Lung (tissue), 12 donors: ENCODE results near the gene LNX1. TPM values are rescaled to one million over a fixed set of nuclear protein-coding genes. Genes with fewer than 3 reads are reported as not detected.
A peak's percentile ranks its signal among the peaks of the same experiment; 100 is the strongest.
"Not testable (repeated sequence)": the region's sequence is repeated elsewhere in the genome, so short reads cannot be mapped to it uniquely, and the experiment has no call there.

Source experiments
- ATAC-seq: fragments of 200-7000 bp; cut with Tn5 transposase; one replicate; pipeline ENCODE4 v1.9.1; 2020; ENCODE audit warnings: moderate number of reproducible peaks; ENCODE audit not compliant: insufficient read depth, low FRiP score
- DNase-seq, 3 donors: peaks; one replicate each; pipeline ENCODE4 v3.0.0-alpha.2; 2013 to 2017
- H3K27ac ChIP-seq, 2 donors: one replicate each; pipeline ENCODE4 v1.5.1; 2013; ENCODE audit warnings: mild to moderate bottlenecking in 2 of 2, moderate library complexity in 2 of 2, control low read depth in 1 of 2, inconsistent platforms in 1 of 2, low read depth in 1 of 2, low read length in 1 of 2
- H3K27me3 ChIP-seq, 3 donors: one replicate each; pipeline ENCODE4 v1.5.1; 2013; ENCODE audit warnings: low read length in 2 of 3; ENCODE audit not compliant: control insufficient read depth in 3 of 3, insufficient read depth in 3 of 3
- H3K36me3 ChIP-seq, 4 donors: one replicate each; pipeline ENCODE4 v1.5.1; 2013; ENCODE audit warnings: low read length in 4 of 4, mild to moderate bottlenecking in 1 of 4, moderate library complexity in 1 of 4; ENCODE audit not compliant: control insufficient read depth in 4 of 4, insufficient read depth in 4 of 4
- H3K4me1 ChIP-seq, 5 donors: one replicate each; pipeline ENCODE4 v1.5.1; 2013; ENCODE audit warnings: low read length in 5 of 5, mild to moderate bottlenecking in 2 of 5, moderate library complexity in 1 of 5; ENCODE audit not compliant: control insufficient read depth in 5 of 5, insufficient read depth in 5 of 5
- H3K4me3 ChIP-seq: one replicate; pipeline ENCODE4 v1.5.1; 2013; ENCODE audit warnings: mild to moderate bottlenecking, control low read depth, moderate library complexity
- H3K9ac ChIP-seq, 2 donors: one replicate each; pipeline ENCODE4 v1.5.1; 2013; ENCODE audit warnings: low read length in 2 of 2, control low read depth in 1 of 2; ENCODE audit not compliant: insufficient read depth in 1 of 2
- H3K9me3 ChIP-seq, 4 donors: one replicate each; pipeline ENCODE4 v1.5.1; 2013; ENCODE audit warnings: low read length in 3 of 4, mild to moderate bottlenecking in 1 of 4, moderate library complexity in 1 of 4; ENCODE audit not compliant: control insufficient read depth in 4 of 4, insufficient read depth in 3 of 4
- WGBS, 2 donors: extraction: QIAGEN DNeasy Blood & Tissue Kit; methylation state at CpG; one replicate each; pipeline ENCODE4 v1.1.7; 2013; 5-methylcytosine and 5-hydroxymethylcytosine counted together
- polyA plus RNA-seq, 2 donors: library from polyadenylated mRNA; stranded (reverse); fragments of 200-250 nt; gene quantifications; one replicate each; pipeline ENCODE4 v1.2.1, GENCODE V29; 2013
- total RNA-seq, 2 donors: library from RNA; depleted of rRNA in 1 of 2; stranded (reverse); fragments of >200 nt in 1 of 2; gene quantifications; one replicate each; pipeline ENCODE4 v1.2.1, GENCODE V29; 2014 to 2021
- TF ChIP-seq, protein P1 (sequence below): IDR thresholded peaks from 2 replicates; pipeline ENCODE4 v1.5.1; 2012; ENCODE audit warnings: mild to moderate bottlenecking; ENCODE audit errors: control extremely low read depth, extremely low read depth
- donor health status: control.
- donor health status: control.
- donor health status: Bipolar disorder and iron deficiency.
- donor health status: healthy.
- donor health status: DM: yes; HTN: yes; CAD: no.

LNX1 gene
- total and polyA plus RNA-seq, 4 donors: 1.4 to 5.2 (median 3.2) TPM

DNA sequence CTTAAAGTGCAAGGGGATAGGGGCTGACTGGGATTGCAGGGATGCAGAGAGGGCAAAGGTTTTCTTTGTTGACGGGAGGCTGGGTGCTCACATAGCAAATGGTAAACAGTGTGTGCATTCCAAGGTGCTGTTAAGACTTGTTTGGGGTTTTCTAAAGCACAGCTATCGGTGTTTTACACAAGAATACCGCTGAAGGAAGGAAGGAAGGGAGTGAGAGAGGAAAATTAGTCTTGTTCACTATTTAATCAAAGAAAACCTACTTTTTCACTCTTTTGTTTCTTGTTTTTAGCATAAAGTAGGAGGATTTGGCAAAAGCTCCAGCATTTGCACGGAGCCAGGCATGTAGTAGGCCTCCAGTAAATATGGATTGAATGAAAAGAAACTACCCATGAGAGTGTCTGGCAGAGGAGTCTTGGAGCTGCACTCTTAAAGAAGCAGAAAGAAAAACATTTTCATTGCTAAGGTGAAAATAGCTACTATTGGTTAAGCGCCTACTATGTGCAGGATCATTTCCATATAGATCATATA is 114.2 kb downstream of the LNX1 start:
- Histone ChIP-seq H3K27me3 (peaks cover 0 to 4% (median 0%) of the 10 kb centered on the region in 3 donors), H3K4me1 (peaks cover 0 to 12% (median 0%) of the 10 kb centered on the region in 5 donors), H3K36me3 (peaks cover 0 to 2% (median under 1%) of the 10 kb centered on the region in 4 donors), H3K9me3 (no peaks in the 10 kb centered on the region), H3K27ac (no peak overlapping the region), H3K9ac (peak overlapping the region in 1 of 2 donors; percentile 16), H3K4me3 (no peak overlapping the region)
- DNase-seq: peak in 1 of 3 donors; percentile 36
- no peak for ATAC-seq
- TF ChIP-seq, protein P1, sequence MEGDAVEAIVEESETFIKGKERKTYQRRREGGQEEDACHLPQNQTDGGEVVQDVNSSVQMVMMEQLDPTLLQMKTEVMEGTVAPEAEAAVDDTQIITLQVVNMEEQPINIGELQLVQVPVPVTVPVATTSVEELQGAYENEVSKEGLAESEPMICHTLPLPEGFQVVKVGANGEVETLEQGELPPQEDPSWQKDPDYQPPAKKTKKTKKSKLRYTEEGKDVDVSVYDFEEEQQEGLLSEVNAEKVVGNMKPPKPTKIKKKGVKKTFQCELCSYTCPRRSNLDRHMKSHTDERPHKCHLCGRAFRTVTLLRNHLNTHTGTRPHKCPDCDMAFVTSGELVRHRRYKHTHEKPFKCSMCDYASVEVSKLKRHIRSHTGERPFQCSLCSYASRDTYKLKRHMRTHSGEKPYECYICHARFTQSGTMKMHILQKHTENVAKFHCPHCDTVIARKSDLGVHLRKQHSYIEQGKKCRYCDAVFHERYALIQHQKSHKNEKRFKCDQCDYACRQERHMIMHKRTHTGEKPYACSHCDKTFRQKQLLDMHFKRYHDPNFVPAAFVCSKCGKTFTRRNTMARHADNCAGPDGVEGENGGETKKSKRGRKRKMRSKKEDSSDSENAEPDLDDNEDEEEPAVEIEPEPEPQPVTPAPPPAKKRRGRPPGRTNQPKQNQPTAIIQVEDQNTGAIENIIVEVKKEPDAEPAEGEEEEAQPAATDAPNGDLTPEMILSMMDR: no peak
- WGBS, 2 donors: 82 to 90% methylated on average over 5 of the region's 5 CpGs

DNA sequence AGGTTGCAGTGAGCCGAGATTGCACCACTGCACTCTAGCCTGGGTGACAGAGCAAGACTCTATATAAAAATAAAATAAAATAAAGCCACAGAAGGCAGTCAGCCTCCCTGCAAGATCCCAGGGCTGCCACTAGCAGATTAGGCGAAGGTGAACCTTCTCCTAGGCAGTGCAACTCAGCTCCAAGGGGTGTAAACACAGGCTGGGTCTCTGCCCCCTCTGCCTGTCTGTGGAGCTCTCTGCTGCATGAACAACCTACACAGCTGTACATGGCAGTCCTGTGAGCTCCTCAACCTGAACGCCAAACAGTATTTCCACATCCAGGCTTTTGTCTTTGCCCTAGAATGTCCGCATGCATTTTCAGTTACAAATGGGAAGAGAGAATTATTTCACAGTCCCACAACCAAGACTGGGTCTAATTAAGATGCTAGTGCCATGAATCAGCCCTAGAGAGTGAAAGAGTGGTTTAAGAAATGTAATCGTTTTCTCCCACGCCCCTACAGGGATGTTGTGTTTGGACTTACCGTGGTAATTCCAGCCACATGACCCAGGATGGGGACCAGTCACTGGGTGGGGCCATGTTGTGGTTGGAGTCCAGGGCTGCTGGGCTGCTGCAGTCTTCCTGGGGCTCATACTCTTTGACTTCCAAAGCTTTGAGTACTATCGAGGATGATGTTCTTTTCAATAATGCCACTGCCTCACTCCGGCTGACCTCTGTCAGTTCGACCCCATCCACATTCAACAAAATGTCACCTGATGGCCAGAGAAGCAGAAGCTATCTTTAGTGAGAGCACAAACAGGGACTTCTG is 114.9 kb downstream of the LNX1 start:
- H3K4me1 ChIP-seq: peaks cover 0 to 12% (median 0%) of the 10 kb centered on the region in 5 donors
- 87 to 90% methylated on average over 10 of the region's 10 CpGs for WGBS, 2 donors
- H3K36me3 ChIP-seq: peaks cover 0 to 2% (median under 1%) of the 10 kb centered on the region in 4 donors
- ATAC-seq (peak; percentile 19), DNase-seq (no peak)
- TF ChIP-seq, protein P1: no peak
- no peak overlapping the region for H3K27ac ChIP-seq
- no peak overlapping the region for H3K4me3 ChIP-seq
- H3K9ac ChIP-seq: peak overlapping the region in 1 of 2 donors; percentile 16
- peaks cover 0 to 4% (median 0%) of the 10 kb centered on the region in 3 donors for H3K27me3 ChIP-seq
- no peaks in the 10 kb centered on the region for H3K9me3 ChIP-seq

- not testable (repeated sequence) for H3K36me3 ChIP-seq, H3K4me3 ChIP-seq, H3K9me3 ChIP-seq, H3K9ac ChIP-seq, ATAC-seq, H3K27ac ChIP-seq, H3K27me3 ChIP-seq, DNase-seq
- 97 to 98% methylated on average over 6 of the region's 6 CpGs for WGBS, 2 donors
- peaks cover 0 to 13% (median 0%) of the 10 kb centered on the region in 5 donors for H3K4me1 ChIP-seq
Observed at GRCh38 chr4:53466576-53466975, 124.7 kb downstream of the LNX1 start.

GRCh38 chr4:53465891-53466290 is 125.4 kb downstream of the LNX1 start:
- TF ChIP-seq, protein P1: no peak
- Histone ChIP-seq H3K27me3 (no peaks in the 10 kb centered on the region), H3K9ac (no peak overlapping the region)

More at GRCh38 chr4:53465891-53466290, 125.4 kb downstream of the LNX1 start:
- ATAC-seq (no peak), DNase-seq (no peak)
- no peak overlapping the region for H3K27ac ChIP-seq
- peaks cover 0 to 9% (median 2%) of the 10 kb centered on the region in 4 donors for H3K36me3 ChIP-seq
- H3K4me3 ChIP-seq: no peak overlapping the region
- peaks cover 0 to 13% (median 0%) of the 10 kb centered on the region in 5 donors for H3K4me1 ChIP-seq
- peaks cover 0 to 5% (median 0%) of the 10 kb centered on the region in 4 donors for H3K9me3 ChIP-seq
